Limb (tissue), 2 donors: ENCODE data around the gene SLC15A1.

Source experiments
- DNase-seq, 2 donors: peaks; one replicate each; pipeline ENCODE4 v3.0.0-alpha.2; 2016; ENCODE audit errors: extremely low spot score in 2 of 2

The SLC15A1 gene

DNA sequence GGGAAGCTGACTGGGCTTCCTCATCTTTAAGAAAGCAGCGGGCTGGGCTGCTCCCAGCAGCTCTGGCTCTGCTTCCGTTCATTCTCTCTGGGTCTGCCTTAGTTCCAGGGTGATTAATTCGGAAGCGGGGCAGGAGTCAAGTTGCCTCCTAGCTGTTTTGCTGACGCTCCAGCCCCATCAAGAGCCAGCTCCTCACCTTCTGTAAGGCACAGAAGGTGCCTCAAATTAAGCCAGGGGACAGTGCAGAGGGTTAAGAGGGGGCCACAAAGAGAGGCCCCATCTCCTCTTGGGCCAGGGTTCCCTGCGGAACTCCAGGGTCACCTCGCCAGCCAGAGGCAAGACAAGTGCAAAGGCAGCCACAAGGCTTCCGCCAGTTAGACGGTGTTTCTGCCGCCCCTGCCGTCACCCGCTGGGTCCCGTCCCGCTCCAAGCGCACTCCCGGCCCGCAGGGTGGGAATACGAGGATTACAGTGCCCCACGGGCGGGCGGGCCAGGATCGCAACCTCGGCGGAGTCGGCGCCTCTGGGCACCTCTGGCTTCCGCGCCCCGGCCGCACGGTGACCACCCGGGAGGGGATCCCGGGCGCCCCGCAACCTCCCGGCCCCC, 508 bp downstream of the SLC15A1 start:
- DNase-seq = no peak

DNA sequence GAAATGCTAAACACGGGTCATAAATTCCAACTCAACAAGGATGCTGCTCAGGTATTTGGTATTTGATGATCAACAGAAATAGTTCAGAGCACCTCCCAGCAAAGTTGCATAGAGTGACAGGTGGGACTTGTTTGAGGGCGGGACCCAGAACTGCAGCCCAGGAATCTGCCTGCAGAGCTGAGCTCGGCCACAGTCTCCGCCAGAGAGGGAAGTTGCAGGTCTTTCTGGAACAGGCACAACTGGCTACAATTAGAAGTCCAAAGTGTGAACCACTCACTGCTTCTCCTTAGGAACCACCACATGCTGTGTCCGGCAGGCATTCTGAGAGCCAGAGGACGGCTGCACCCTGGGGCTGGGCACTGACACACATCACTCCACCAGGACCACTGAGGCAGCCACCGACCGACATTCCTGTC, 1.1 kb downstream of the SLC15A1 start:
- DNase-seq = no peak

DNA sequence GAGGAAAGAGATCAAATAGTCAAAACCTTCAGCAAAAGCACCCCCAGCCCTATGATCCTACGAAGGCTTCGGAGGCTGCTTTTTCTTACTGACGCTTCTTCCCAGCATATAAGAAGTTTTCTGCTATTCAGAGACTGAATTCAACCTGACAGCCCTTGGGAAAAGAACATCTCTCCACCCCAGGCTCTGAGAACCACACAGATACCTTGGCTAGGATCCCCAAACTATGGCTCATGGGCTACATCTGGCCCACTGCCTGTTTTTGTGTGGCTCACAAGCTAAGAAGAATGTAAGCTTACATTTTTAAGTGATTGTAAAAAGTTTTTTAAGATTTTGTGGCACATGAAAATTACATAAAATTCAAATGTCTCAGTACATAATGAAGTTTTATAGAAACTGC, 3.0 kb downstream of the SLC15A1 start:
- DNase-seq = no peak

DNA sequence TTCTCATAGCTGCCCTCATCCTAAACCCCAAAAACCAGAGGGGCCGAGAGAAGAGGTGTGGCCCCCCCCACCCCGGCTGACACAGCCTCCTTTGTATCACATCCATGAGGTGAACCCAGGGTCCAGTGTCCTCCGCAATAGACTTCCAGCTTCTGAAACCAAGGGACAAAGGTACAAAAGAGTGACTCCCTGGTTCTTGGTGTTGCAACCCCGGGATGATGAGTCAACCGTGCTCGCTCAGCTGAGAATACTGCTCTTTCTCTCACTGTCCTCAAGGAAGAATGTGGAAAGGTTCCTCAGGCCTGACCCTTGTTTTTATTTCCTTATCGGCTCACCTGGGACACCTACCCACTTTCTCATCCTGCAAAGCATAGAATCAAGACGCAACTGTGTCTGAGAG, 5.5 kb downstream of the SLC15A1 start:
- no peak for DNase-seq

DNA sequence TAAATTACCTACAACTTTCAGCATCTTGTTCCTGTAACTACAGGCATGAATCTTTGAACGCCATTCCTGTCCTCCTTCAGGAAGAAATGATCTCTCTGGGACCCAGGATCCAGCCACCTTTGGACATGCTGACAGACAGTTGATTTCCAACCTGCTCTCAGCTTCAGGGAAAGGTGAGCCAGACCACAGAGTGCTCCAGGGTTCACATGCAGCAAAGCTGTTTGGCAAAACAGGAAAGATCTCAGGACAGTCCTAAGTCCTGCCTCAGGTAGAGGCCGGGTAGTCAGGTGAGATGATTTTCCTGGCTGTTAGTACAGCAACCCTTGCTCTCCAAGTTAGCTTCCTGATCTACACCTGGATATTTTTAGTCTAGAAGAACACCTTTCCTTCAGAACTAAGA, 9.1 kb downstream of the SLC15A1 start:
- no peak for DNase-seq

DNA sequence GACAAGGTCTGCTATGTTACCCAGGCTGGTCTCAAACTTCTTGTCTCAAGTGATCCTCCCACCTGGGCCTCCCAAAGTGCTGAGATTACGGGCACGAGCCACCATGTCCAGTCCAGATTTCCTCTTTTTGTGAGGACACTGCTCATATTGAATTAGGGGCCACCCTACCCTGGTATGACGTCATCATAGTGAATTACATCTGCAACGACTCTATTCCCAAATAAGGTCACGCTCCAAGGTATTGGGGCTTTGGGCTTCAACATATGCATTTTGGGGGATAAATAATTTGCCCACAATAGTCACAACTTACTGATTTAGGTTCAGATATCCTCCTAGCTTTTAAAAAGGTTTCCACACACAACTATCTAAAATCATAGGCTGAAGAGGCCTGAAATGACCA, 9.5 kb downstream of the SLC15A1 start:
- DNase-seq = no peak

DNA sequence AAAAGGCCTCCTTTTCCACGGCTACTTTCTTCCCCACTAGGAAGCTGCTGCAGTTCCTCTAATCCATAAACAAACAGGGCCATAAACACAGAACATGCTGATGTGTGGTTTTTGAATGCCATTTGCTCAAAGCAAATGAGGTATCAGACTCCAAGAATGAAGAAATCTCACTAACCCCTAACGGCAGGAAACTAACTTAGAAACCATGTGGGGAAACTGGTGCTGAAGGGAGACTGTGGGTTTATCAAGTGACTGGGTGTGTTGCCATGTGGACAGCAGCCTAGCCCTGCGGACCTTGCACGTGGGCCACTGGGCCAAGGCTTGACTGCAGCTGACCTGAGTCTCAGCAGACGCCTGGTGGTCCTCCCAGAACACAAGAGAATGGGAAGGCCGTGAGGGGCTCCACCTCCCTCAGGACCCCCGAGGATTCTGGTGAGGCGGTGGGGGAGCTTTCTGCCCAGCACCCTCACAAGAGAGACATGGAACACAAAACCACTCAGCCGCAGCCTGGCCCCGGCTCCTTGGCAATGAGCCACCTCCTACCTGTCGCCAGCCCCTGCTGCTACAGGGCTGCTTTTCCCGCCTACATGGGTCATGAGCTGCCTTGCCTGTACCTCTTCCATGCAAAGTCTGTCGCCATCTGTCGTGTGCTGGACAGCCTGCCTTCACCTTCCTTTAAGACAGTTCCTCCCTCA, 10.6 kb downstream of the SLC15A1 start:
- DNase-seq = no peak

DNA sequence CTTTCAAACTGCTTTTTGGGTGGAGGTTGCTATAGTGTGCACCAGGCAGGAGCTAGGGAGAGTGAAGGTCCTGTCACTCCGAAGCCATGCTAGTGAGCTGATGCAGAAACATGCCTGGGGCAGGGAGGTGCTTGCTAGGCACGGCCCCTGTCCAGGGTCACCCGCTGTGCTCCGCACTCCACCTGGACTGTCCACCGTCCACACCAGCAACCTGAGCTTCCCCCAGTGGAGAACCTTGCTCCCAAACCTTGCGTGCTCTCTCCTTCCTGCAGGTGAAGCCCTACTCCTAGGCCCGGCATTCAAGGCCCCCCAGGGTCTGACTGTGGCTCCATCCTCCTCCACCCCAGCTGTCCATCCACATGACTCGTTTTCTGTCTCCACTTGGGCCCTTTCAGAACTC, 12.3 kb downstream of the SLC15A1 start:
- DNase-seq = no peak

DNA sequence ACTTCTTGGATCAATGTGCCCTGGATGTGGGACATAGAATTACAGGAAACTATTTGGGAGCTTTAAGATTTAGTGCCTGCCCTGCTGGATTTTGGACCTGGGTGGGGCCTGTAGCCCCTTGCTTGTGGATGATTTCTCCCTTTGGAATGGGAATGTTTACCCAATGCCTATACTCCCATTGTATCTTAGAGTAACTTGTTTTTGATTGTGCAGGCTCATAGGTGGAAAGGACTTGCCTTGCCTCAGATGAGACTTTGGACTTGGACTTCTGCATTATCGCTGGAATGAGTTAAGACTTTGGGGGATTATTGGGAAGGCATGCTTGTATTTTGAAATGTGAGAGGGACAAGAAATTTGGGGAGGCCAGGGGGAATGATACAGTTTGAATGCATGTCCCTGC, 13.5 kb downstream of the SLC15A1 start:
- no peak for DNase-seq

DNA sequence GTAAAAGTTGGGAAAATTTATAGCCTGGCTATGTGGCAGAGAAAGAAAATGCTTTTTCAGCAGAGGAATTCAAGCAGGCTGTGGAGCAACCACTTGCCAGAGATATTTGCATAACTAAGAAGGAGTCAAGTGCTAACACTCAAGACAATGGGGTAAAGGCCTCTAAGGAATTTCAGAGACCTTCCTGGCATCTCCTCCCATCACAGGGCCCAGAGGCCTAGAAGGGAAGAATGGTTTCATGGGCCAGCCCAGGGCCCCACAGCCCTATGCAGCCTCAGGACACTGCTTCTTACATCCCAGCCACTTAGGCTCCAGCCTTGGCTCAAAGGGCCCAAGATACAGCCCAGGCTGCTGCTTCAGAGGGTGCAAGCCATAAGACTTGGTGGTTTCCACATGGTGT, 14.3 kb downstream of the SLC15A1 start:
- no peak for DNase-seq

DNA sequence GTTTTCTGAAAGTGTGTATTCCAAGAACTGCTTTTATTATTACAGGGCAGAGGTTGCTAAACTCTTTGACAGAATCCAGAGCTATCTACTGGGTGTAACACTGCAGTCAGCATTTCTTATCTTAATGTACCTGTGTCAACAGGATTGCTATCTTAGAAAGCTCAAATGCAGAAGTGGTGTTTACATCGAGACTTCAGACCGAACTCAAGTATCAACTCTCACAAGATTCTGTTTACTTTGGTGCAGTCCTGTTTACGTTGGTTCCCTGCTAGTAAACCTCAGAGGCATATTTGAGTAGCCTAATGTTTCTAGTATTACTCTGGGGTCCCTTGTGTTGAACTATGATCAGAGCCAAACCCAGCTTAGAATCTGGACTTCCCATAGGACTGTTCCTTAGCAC, 20.5 kb downstream of the SLC15A1 start:
- DNase-seq = no peak

DNA sequence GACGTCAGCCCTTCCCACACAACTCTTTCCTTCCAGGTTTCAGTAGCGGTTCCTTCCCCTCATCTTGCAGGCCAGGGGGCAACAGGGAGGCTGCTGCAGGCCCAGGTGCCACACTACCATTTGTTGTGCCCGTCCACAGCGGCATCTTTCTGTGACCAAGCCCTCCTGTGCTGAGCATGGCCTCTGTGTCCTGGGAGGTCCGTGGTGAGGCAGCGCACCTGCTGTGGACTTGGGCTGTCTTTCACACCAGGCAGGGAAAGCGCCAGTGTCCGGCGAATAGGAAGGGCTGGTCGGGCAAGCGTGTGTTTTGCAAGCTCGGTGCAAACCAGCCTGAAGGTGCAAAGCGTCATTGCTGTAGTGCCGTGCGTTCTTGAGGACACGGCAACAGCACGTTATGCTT, 21.4 kb downstream of the SLC15A1 start:
- no peak for DNase-seq

DNA sequence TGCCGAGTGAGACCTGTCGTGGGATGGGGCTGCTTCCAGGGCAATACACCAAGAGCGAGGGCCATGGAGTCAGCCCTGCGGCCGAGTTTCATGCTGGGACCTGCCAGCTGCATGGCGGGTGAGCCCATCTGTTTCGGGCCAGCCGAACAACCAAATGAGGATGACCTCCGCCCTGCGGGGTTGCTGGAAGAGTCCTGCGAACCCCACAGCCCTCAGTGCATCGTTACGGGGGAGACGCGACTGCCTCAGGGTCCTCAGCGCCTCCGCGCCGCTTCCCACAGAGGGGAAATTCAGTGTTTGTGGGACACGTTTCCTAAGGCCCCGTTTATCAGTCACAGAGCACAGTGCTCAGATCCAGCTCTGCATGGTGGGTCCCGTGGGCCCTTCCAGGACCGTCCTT, 22.0 kb downstream of the SLC15A1 start:
- DNase-seq = no peak

DNA sequence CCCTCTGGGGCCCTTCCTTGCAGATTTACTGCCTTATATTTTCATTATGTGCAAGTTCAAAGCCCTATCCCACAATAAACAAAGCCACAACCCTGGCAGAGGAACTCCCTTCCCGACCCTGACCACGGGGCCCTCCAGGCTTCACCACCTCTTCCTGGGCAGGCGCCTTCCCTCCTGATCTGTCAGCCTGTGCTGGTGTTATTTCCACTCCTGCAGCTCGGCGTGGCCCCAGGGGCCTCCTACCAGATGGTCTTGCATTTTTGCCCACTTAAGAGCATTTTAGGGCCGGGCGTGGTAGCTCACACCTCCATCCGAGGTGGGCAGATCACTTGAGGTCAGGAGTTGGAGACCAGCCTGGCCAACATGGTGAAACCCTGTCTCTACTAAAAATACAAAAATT, 22.8 kb downstream of the SLC15A1 start:
- no peak for DNase-seq

DNA sequence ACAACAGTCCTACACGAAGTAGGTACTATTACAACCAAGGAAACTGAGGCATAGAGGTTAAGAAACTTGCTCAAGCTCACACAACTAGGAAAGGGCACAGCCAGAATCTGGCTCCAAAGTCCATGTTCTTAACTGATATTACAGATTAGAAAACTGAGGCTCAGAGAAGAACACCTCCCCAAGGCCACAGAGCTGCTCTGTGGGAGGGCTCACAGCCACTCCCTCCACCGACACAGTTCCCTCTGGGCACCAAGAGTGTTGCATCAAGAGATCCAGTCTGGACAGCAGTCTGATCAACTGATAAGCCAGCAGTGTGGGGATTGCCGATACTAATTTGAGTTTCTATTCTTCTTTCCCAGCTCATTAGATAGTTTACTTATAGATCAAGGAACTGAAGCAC, 29.5 kb downstream of the SLC15A1 start:
- DNase-seq = no peak

DNA sequence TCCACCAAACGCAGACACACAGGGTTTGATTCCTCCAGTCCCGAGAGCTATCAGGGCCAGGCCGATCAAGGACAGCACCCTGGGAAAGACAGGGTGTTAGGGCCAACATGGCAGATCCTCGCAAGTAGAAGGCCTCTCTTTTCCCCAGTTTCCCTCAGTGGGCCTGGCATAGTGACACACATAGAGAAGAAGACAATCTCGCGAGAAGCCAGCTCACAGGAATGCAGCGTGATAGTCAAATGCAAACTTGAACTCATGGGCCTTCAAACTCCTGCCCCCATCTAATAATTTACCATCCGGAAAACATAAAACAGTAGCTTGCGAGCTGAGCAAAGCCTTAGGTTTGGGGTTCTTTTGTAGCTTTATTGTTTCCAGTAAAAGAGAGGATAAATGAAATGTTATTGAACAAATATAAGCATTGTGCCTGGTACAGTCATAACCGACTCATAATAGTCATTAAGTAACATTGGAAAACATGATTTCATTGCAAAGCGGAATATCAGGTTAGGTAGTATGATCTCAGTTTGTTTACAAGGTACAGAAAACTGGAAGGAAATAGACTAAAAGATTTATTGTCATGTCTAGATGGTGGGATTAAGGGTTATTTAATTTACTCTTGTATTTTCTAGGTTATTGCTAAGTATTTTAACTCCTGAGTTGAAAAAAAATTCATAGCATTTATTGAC, 30.5 kb downstream of the SLC15A1 start:
- DNase-seq = no peak

DNA sequence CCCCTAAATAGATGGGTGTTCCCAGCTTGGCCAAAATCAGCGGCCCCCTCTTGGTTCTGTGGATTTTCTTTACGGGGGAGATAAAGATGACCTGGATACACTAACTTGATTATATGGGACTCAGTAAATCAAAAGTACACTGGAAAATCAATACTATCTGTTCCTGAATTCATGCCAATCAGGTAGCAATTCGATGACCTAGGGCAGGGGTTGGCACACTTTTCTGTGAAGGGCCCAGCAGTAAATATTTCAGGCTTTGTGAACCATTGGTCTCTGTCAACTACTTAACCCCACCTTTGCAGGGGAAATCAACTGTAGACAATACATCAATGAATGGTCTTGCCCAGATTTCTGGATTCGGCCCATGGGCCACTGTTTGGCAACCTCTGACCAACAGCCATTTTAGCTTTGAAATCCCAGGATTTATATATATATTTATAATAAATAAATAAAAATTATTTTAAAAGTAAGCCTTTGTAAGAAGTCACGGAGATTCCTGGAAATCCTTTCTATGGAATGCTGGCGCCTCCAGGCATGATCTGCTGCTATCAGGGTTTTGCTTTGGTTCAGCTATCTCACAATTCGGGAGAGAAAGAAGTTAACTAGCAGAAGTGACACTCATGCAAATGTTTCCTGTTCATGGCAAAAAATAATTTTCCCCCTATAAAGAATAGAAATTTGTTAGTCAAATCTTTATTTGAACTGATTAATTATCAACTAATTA, 32.8 kb downstream of the SLC15A1 start:
- no peak for DNase-seq

DNA sequence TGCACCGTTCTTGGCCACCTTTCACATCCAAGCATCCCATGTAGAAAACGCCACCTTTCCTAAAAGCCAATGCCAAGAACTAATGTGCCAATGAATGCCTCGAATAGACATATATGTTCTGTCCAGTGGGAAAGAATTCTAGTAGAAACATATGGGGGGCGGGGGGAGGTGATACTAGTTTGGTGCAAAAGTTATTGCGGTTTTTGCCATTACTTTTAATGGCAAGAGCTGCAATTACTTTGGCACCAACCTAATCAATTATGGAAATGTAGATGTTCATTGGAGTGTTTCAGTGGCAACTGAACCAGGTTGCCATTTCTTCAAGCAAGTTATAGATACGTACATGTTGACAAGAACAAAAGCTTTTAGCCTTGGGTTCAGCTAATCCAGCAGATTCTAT, 34.6 kb downstream of the SLC15A1 start:
- DNase-seq = no peak

DNA sequence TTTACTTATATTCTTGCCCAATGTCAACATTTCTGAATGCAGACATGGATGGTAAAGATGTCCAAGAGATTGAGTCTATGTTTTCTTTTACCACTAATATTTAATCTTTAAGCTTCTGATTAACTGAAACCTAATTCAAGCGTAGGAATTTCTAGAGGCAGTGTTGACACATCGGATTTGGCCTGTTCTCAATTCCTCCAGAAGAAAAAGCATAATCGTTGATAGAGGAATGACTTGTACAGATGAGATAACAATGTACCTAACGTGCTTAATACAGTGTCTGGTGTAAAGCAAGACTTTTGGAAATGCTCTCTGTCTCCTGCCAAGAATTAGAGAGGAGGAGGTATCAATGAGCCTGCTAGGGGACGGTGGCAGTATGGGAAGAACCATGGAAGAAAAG, 35.2 kb downstream of the SLC15A1 start:
- DNase-seq = no peak

DNA sequence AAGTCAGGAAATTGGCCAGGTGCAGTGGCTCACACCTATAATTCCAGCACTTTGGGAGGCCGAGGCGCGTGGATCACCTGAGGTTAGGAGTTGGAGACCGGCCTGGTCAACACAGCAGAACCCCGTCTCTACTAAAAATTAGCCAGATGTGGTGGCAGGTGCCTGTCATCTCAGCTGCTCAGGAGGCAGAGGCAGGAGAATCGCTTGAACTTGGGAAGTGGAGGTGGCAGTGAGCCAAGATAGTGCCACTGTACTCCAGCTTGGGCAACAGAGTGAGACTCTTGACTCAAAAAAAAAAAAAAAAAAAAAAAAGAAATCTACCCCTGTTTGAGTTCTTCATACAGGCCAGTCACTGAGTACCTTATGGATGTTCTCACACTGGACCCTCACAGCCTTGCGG, 42.0 kb downstream of the SLC15A1 start:
- DNase-seq = no peak

DNA sequence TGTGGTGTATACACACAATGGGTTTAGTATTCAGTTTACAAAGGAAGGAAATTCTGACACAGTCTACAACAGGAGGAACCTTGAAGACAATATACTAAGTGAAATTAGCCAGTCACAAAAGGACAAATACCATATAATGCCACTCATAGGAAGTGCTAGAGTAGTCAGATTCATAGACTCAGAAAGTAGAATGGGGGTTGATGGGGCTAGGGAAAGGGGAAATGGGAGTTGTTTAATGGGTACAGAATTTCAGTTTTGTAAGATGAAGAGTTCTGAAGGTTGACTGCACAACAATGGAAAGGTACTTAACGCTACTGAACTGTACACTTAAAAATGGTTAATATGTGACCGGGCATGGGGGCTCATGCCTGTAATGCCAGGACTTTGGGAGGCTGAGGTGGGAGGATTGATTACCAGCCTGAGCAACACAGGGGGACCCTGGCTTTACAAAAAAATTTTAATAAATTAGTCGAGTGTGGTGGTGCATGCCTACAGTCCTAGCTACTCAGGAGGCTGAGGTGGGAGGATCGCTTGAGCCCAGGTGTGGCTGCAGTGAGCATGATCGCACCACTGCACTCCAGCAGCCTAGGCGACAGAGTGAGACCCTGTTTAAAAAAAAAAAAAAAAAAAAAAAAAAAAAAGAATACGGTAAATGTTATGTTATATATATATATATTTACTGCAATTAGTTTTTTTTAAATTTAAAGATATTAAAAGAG, 45.0 kb downstream of the SLC15A1 start:
- DNase-seq = no peak
